ENCODE results near the gene ACVR1C. TPM values are rescaled to one million over a fixed set of nuclear protein-coding genes. Genes with fewer than 3 reads are reported as not detected.

ACVR1C gene
- total RNA-seq, 1 donor from 2014 or later = 44.9 TPM

DNA sequence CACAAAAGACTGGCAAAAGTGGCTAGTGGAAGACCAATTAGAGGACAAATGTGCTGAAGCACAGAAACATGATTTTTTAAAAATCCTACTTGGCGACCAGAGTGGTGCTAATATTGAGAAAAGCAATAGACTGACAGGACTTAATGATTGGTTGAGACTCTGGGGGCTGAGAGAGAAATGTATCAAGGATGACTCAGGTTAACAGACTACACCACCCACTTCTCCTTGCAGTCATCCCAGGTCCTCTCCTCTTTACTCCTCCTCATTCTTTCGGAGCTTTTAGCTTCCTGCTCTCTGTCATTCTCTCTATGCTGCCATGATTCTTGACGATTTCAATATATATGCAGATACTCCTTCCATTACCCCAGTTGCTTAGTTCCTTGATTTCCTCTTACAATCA lies 130.2 kb downstream of the ACVR1C start:
- no peak for DNase-seq (ENCODE audit: low spot score)

DNA sequence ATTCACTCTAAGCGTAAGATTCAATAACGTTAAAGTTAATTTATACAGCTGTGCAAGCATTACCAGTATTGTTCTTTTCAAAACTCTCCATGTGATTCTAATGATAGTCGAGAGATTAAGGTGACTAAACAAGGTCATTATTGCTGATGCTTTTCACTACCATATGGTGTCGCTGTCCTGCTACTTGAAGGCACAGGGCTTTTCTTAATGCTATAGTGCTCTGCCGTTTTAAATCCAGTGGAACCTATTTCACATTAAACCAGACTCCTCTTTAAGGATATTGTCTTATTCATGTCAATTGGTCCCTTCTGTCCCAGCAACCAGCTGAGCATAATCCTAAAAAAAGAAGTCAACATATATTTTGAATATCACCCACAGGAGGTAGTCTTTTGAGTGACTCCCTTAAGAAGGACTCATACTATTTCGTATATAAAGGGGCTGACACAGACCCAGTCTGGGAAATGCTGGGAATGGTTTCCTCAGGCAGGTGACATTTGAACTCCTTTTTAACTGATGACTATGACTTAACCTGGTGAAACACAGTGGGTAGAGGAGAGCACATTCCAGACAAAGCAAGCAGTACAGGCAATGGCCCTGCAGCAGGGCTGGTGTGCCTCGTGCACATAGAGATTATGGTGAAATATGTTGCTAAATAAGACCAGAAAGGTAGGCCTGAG lies 130.9 kb downstream of the ACVR1C start:
- no peak for DNase-seq (ENCODE audit: low spot score)

- DNase-seq (ENCODE audit: low spot score) = no peak
Measured at GRCh38 chr2:157492189-157492773, 136.4 kb downstream of the ACVR1C start.

- DNase-seq (ENCODE audit: low spot score) = no peak
Measured at GRCh38 chr2:157489983-157490382, 138.7 kb downstream of the ACVR1C start.

DNA sequence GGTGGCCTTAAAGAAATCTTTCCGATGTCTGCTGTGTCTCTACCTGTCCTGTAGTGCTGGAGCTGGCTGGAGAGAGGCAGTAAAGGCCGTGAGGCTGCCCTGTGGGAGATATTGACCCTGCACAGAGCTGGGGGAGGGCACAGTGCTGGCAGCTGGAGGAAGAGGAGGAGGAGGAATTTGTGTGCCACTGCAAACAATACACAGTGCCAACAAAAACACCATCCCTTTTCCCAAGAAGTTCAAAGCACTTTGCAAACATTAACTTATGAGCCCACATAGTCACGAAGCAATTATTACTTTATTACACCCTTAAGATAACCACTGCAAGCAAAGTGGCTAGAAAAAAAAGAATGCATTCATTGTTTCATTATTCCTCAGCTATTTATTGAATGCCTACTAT lies 139.8 kb downstream of the ACVR1C start:
- no peak for DNase-seq (ENCODE audit: low spot score)

DNA sequence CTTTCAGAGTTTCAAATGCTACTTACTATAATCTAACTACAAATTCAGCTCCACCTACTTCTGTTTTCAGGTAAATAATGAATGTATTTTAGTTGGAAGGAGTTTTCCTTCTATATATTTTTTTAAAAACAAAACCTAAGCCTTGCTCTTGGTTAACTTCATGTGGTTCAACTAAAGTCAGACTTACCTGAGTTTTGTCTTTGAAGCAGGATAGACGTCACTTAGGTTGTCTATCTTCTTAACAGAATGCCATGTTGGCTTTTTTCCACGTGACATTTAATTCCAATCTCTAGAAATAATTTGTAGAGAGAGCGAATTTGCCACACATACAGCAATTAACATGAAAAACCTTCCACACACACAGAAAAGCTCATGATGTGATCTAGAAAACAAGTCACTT lies 140.9 kb downstream of the ACVR1C start:
- DNase-seq (ENCODE audit: low spot score) = no peak

- no peak for DNase-seq (ENCODE audit: low spot score)
Measured at GRCh38 chr2:157487271-157487610, 141.4 kb downstream of the ACVR1C start.

- no peak for DNase-seq (ENCODE audit: low spot score)
Measured at GRCh38 chr2:157486596-157487270, 141.9 kb downstream of the ACVR1C start.

- DNase-seq (ENCODE audit: low spot score) = no peak
Measured at GRCh38 chr2:157480182-157480961, 148.3 kb downstream of the ACVR1C start.

- no peak for DNase-seq (ENCODE audit: low spot score)
Measured at GRCh38 chr2:157479081-157480027, 149.3 kb downstream of the ACVR1C start.

DNA sequence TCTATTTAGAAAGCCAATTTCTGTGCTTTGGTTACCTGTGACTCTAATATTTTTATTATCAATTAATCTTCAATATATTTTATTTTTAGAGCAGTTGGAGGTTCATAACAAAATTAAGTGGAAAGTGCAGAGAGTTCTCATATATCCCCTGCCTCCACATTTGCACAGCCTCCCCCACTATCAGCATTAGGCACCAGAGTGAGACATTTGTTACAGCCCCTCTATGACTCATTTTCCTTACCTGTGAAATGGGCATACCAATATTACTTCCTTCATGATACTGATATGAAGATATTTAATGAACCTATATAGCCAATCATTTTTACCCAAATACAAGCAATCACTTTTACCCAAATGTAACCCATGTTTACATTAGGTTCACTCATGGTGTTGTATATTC lies 150.7 kb downstream of the ACVR1C start:
- no peak for DNase-seq (ENCODE audit: low spot score)

DNA sequence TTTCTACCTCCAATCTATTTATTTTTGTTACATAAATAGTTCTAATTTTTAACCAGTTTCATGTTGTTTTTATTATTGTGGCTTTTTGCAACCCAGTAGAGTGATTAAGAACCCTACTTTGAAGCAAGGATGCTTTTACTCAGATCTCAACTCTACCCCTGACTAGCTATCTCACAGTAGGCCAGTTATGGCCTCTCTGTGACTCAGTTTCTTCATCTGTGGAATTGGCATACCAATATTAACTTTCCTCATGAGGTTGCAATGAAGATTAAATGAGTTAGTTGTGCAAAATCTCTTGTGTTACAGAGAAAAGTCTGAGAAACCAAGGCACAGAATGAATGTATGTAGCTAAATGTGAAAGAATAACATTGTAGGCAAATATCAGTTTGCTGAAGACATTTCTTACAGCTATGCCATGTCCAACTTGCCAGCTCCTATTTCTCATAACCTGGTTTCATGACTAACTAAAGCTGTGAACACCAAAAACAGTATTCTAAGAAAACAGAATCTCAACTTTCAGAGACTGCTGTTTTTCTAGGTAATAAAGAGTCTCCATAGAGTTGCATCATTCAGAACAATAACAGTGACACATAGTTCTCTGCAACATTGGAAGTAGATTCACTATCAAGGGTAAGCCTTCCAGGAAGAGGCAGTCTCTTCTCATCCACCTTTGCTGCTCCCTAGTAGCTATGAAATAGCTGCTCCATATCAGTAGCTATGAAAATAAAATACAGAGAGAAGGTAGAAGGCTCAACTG lies 151.5 kb downstream of the ACVR1C start:
- DNase-seq (ENCODE audit: low spot score) = no peak

Other genes starting within 250 kb of the ACVR1C start
- 16.0 TPM for gene CYTIP, start 184.8 kb downstream of the ACVR1C start, total RNA-seq
- 37.7 TPM for gene ACVR1, start 247.5 kb upstream of the ACVR1C start, total RNA-seq

All from mesenteric fat pad (tissue), 1 donor.